Neural cell (in vitro differentiated cells): ENCODE data around the gene LY6G5C. TPM values are rescaled to one million over a fixed set of nuclear protein-coding genes. Genes with fewer than 3 reads are reported as not detected.

Experiments used
- H2AFZ ChIP-seq: fragments of 200-600, 300-800 bp; sonication (generic), shearing (Covaris generic); 2 replicates; pipeline ENCODE4 v1.6.0; 2014; ENCODE audit warnings: low read depth, mild to moderate bottlenecking, antibody characterized with exemption, low read length, moderate library complexity
- H3F3A ChIP-seq: fragments of 200-600 bp; shearing (Covaris generic); 2 replicates; pipeline ENCODE4 v1.6.1; 2016; ENCODE audit warnings: mild to moderate bottlenecking, moderate library complexity, mixed read lengths, antibody characterized with exemption, low read length; ENCODE audit not compliant: insufficient read depth, poor library complexity, severe bottlenecking
- H3K27ac ChIP-seq: fragments of 200-600, 300-800 bp; sonication (generic), shearing (Covaris generic); 2 replicates; pipeline ENCODE4 v1.5.1; 2014; ENCODE audit warnings: mild to moderate bottlenecking, low read length, moderate library complexity
- H3K27me3 ChIP-seq: fragments of 300-800, 200-600 bp; sonication (generic), shearing (Covaris generic); 2 replicates; pipeline ENCODE4 v1.6.0; 2014; ENCODE audit warnings: mild to moderate bottlenecking, low read depth, low read length, moderate library complexity; ENCODE audit not compliant: insufficient read depth
- H3K36me3 ChIP-seq: fragments of 300-800, 200-600 bp; sonication (generic), shearing (Covaris generic); 2 replicates; pipeline ENCODE4 v1.5.1; 2014; ENCODE audit warnings: mild to moderate bottlenecking, antibody characterized with exemption, low read length, moderate library complexity; ENCODE audit not compliant: insufficient read depth
- H3K4me2 ChIP-seq: fragments of 300-800, 200-600 bp; sonication (generic), shearing (Covaris generic); 2 replicates; pipeline ENCODE4 v1.6.0; 2014; ENCODE audit warnings: mild to moderate bottlenecking, low read length
- H3K4me3 ChIP-seq: fragments of 300-800, 200-600 bp; sonication (generic), shearing (Covaris generic); 2 replicates; pipeline ENCODE4 v1.5.1; 2014; ENCODE audit warnings: mild to moderate bottlenecking, low read length, moderate library complexity
- H3K79me2 ChIP-seq: fragments of 200-600 bp; shearing (Covaris generic); replicated peaks from 2 replicates; pipeline ENCODE4 v1.6.0; 2014; ENCODE audit warnings: mild to moderate bottlenecking, low read length, moderate library complexity; ENCODE audit not compliant: insufficient read depth
- H3K9ac ChIP-seq: fragments of 300-800, 200-600 bp; sonication (generic), shearing (Covaris generic); 2 replicates; pipeline ENCODE4 v1.6.1; 2016; ENCODE audit warnings: mild to moderate bottlenecking, low read length, mixed read lengths
- H3K9me2 ChIP-seq: fragments of 200-600 bp; shearing (Covaris generic); 2 replicates; pipeline ENCODE4 v1.6.1; 2016; ENCODE audit warnings: mild to moderate bottlenecking, low read length, mixed read lengths; ENCODE audit not compliant: insufficient read depth
- H3K9me3 ChIP-seq: fragments of 200-600, 300-800 bp; sonication (generic), shearing (Covaris generic); 2 replicates; pipeline ENCODE4 v1.6.1; 2016; ENCODE audit warnings: mild to moderate bottlenecking, mixed run types, low read length, moderate library complexity, mixed read lengths
- H4K20me1 ChIP-seq: fragments of 200-600 bp; shearing (Covaris generic); 2 replicates; pipeline ENCODE4 v1.6.1; 2016; ENCODE audit warnings: mild to moderate bottlenecking, mixed run types; ENCODE audit not compliant: insufficient read depth
- EP300 ChIP-seq: fragments of 450-650 bp; conservative IDR thresholded peaks from 2 replicates; pipeline ENCODE4 v1.6.1; 2014; ENCODE audit warnings: antibody characterized with exemption, mild to moderate bottlenecking, moderate library complexity; ENCODE audit not compliant: poor library complexity, severe bottlenecking
- EZH2 ChIP-seq: fragments of 200-600, 300-800 bp; shearing (Covaris generic), sonication (generic); IDR thresholded peaks from 2 replicates; pipeline ENCODE4 v1.6.1; 2014; ENCODE audit warnings: antibody characterized with exemption, low read length, borderline replicate concordance, mild to moderate bottlenecking; ENCODE audit not compliant: insufficient read depth, poor library complexity, severe bottlenecking
- MXI1 ChIP-seq: fragments of 450-650 bp; conservative IDR thresholded peaks from 2 replicates; pipeline ENCODE4 v1.6.1; 2014; ENCODE audit warnings: antibody characterized with exemption, mild to moderate bottlenecking; ENCODE audit not compliant: poor library complexity, severe bottlenecking
- POLR2AphosphoS5 ChIP-seq: IDR thresholded peaks from 2 replicates; pipeline ENCODE4 v1.6.1; 2012
- RAD21 ChIP-seq: fragments of 450-650 bp; conservative IDR thresholded peaks from 2 replicates; pipeline ENCODE4 v1.6.1; 2014; ENCODE audit warnings: antibody characterized with exemption, mild to moderate bottlenecking, moderate library complexity
- REST ChIP-seq: IDR thresholded peaks from 2 replicates; pipeline ENCODE4 v1.6.1; 2012; ENCODE audit warnings: borderline replicate concordance
- SMC3 ChIP-seq: fragments of 450-650 bp; conservative IDR thresholded peaks from 2 replicates; pipeline ENCODE4 v1.6.1; 2014; ENCODE audit warnings: antibody characterized with exemption, mild to moderate bottlenecking, moderate library complexity; ENCODE audit not compliant: poor library complexity
- TAF1 ChIP-seq: IDR thresholded peaks from 2 replicates; pipeline ENCODE4 v1.6.1; 2012; ENCODE audit warnings: low read depth
- polyA plus RNA-seq: library from polyadenylated mRNA; depleted of rRNA; stranded (reverse); fragments of >200 nt; gene quantifications from 2 replicates; pipeline ENCODE4 v1.2.3, GENCODE V29; 2014
- TF ChIP-seq, protein P1 (sequence below): fragments of 450-650 bp; IDR thresholded peaks from 2 replicates; pipeline ENCODE4 v1.5.1; 2014; ENCODE audit warnings: antibody characterized with exemption, mild to moderate bottlenecking, moderate library complexity; ENCODE audit not compliant: poor library complexity, severe bottlenecking

LY6G5C gene
- polyA plus RNA-seq, 1 donor from 2014 or later = 13.4 TPM

- TF ChIP-seq EZH2 (no peak), POLR2AphosphoS5 (no peak), EP300 (no peak), MXI1 (no peak), REST (no peak), SMC3 (no peak), RAD21 (no peak), TAF1 (no peak)
- TF ChIP-seq, protein P1, sequence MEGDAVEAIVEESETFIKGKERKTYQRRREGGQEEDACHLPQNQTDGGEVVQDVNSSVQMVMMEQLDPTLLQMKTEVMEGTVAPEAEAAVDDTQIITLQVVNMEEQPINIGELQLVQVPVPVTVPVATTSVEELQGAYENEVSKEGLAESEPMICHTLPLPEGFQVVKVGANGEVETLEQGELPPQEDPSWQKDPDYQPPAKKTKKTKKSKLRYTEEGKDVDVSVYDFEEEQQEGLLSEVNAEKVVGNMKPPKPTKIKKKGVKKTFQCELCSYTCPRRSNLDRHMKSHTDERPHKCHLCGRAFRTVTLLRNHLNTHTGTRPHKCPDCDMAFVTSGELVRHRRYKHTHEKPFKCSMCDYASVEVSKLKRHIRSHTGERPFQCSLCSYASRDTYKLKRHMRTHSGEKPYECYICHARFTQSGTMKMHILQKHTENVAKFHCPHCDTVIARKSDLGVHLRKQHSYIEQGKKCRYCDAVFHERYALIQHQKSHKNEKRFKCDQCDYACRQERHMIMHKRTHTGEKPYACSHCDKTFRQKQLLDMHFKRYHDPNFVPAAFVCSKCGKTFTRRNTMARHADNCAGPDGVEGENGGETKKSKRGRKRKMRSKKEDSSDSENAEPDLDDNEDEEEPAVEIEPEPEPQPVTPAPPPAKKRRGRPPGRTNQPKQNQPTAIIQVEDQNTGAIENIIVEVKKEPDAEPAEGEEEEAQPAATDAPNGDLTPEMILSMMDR = no peak
- Histone ChIP-seq H3K9ac (no peak overlapping the region), H3K4me3 (no peak overlapping the region), H2AFZ (no peak overlapping the region), H3K9me2 (no peaks in the 10 kb centered on the region), H3K9me3 (no peaks in the 10 kb centered on the region), H3K27me3 (no peaks in the 10 kb centered on the region), H3K4me2 (no peak overlapping the region), H4K20me1 (no peaks in the 10 kb centered on the region), H3F3A (no peaks in the 10 kb centered on the region), H3K79me2 (no peaks in the 10 kb centered on the region), H3K36me3 (no peaks in the 10 kb centered on the region), H3K27ac (no peak overlapping the region)
Observed at GRCh38 chr6:31676322-31676903, 4.5 kb downstream of the LY6G5C start.

- Histone ChIP-seq H3F3A (no peaks in the 10 kb centered on the region), H3K27ac (no peak within 1 kb of the TSS), H4K20me1 (no peaks in the 10 kb centered on the region), H3K27me3 (no peaks in the 10 kb centered on the region), H3K4me3 (no peak within 1 kb of the TSS), H3K9me2 (no peaks in the 10 kb centered on the region), H3K9me3 (no peaks in the 10 kb centered on the region), H3K36me3 (no peaks in the 10 kb centered on the region), H3K79me2 (peaks cover 11% of the 10 kb centered on the region), H2AFZ (no peak within 1 kb of the TSS), H3K4me2 (no peak within 1 kb of the TSS), H3K9ac (no peak within 1 kb of the TSS)
- no peak for TF ChIP-seq SMC3
- TF ChIP-seq RAD21 = no peak
- TF ChIP-seq EZH2 = no peak
- no peak for TF ChIP-seq REST
- TF ChIP-seq TAF1 = no peak
- TF ChIP-seq EP300 = no peak
- TF ChIP-seq POLR2AphosphoS5 = no peak
- TF ChIP-seq, protein P1 = no peak
- TF ChIP-seq MXI1 = no peak
Observed at GRCh38 chr6:31669676-31670075, 11.2 kb downstream of the LY6G5C start, which contains the start of gene LY6G5B. TSS of gene LY6G5B (plus strand) at chr6:31669976. CDS start at chr6:31670951, 975 bp downstream.
